HuH-7 (cell line): ENCODE data around the gene FBXW7.

Source experiments
- DNase-seq: peaks from one replicate; pipeline ENCODE4 v3.0.0; 2011; ENCODE audit warnings: low spot score

The FBXW7 gene

DNA sequence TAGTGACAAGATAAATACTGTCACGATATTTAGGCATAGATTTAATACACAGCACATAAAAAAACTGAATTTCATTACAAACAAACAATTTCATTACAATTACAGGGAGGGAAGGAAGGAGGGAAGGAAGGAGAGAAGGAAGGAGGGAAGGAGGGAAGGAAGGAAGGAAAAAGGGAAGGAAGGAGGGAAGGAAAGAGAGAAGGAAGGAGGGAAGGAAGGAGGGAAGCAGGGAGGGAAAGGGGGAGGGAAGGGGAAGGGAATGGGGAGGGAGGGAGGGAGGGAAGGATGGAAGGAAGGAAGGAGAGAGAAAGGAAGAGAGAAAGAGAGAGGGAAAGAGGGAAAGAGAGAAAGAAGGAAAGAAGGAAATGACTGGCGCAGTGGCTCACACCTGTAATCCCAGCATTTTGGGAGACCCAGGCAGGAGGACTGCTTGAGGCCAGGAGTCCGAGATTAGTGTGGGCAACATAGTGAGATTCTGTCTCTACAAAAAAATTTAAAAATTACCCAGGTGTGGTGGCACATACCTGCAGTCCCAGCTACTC, 64.6 kb downstream of the FBXW7 start:
- DNase-seq, result no peak

DNA sequence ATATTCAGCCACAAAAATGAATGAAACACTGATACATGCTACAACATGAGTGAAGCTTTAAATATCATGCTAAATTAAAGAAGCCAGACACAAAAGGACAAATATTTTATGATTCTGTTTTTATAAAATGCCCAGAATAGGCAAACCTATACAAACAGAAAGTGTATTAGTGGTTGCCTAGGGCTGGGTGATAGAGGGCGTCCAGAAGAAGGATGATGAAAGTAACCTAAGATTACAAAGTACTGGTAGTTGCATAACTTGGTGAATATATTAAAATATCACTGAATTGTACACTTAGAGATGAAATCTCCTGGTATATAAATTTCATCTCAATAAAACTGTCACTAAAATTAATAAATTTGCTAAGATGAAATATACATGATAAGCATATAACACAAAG, 67.5 kb downstream of the FBXW7 start:
- DNase-seq, result no peak

DNA sequence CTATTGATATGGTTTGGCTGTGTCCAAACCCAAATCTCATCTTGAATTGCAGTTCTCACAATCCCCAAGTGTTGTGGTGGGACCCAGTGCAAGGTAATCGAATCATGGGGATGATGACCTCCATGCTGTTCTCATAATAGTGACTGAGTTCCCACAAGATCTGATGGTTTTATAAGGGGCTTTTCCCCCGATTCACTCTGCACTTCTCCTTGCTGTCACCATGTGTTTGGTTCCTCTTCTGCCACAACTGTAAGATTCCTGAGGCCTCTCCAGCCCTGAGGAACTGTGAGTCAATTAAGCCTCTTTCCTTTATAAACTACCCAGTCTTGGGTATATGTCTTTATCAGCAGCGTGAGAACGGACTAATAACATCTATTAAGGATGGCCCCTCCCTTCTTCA, 68.8 kb downstream of the FBXW7 start:
- DNase-seq, result no peak

DNA sequence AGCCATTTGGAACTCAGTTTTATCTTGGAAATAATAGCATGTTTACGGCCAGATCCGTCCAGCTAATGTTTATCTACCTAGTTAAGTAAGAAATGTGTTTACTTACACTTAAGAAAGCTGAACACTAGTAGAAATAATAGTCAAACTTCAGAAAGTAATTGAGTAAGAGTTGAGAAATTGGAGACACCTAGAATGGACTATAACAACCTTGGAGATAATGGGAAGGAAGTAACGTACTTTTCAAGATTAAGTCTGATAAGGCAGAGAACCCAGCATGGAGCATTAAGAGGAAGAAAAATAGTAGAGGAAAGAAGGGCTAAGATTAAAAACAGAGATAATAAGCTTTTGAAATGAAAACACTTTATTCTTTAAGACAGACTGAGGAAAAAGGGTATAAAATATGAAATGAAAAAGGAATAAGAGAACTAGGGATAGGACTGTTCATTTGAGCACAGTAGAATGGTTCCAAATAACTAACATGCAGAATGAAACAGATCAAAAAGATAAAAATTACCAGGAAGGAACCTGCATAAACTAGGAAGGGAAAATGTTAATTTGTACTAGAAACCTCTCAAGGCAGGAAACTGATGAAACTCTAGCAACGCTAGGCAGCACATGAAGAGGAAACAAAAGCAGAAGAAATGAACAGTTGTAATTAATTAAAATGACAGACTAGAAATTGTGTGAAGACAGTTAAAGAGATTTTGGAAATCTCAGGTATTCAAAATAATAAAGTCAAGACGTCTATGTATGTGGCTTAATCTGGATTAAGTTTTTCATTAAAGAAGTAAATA, 71.7 kb downstream of the FBXW7 start:
- DNase-seq, result no peak

DNA sequence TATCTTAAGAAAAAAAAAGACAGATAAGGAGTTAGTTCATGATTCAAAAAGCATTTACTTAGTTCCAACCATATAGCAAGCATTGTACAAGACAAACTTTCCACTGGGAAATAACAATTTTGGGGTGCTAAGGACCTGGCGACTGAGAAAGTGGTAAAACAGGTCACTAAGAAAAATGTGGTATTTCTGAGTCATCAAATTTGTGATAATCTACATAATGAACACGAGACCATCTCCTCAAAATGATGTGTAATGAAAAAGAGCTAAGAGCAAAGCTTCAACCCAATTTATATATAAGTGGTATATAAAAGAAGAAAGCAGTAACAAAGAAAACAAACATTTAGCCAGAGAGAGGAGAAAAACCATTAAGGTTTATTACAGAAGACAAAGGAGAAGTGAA, 72.3 kb downstream of the FBXW7 start:
- no peak for DNase-seq

DNA sequence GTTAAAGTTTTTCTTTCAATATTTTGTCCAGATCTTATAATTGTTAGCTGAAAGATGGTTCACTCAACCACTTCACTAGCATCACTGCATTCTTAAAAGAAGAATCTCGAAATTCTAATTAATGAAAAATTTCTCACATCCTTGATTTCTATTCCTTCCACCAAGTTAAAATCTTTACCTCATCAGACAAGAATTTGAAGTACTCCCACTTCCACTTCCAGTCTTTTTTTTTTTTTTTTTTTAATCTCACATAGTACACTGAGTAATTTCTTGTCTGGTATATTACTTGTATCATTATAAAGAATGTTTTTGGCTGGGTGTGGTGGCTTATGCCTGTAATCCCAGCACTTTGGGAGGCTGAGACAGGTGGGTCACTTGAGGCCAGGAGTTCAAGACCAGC, 73.2 kb downstream of the FBXW7 start:
- DNase-seq, result no peak

DNA sequence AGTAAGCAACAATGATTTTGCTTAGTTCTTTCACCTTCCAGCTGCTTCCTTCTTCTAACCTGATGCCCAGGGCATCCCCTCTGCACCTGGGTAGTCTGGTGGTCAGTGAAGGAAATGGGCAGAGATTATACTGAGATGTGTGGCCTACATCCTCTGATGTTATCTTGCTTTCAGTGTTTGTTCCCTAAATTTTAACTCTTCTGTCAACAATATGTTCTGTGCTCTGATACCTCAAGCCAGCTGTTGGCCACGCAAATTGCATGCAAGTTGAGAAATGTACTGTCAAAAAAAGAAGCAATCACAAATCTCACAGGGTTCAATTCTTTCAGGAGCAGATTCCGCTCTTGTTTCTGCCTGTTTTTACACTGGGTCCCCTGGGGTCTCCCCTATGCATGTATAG, 73.8 kb downstream of the FBXW7 start:
- no peak for DNase-seq

DNA sequence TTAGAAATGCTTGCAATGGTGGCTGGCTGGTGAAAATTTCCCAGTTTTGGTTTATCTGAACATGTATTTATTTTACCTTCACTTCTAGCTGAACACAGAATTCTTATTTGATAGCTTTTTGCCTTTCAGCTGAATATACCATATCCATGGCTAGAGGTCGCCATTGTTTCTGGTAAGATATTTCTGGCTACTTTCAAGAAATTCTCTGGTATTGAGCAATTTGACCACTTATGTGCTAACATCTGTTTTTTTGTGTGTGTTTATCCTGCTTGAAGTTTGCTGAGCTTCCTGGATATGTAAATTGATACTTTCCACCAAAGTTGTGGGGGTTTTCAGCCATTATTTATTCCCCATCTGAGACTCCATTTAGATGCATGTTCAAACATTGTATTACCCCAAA, 75.4 kb downstream of the FBXW7 start:
- DNase-seq, result no peak

DNA sequence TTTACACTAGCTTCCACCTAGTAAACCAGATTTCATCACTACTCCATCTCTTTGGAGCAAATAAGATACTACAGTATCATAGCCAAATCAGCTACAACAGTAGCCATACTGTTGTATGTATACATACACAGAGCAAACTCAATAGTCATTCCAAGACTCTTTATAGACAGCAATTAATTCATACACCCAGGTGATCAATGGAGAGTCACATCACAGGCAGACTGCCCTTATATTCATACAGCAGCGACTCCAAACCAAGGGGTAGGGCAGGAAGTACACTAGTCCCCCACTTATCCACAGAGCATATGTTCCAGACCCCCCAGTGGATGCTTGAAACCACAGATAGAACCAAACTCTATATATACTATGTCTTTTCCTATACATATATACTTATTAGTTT, 76.6 kb downstream of the FBXW7 start:
- DNase-seq, result no peak

DNA sequence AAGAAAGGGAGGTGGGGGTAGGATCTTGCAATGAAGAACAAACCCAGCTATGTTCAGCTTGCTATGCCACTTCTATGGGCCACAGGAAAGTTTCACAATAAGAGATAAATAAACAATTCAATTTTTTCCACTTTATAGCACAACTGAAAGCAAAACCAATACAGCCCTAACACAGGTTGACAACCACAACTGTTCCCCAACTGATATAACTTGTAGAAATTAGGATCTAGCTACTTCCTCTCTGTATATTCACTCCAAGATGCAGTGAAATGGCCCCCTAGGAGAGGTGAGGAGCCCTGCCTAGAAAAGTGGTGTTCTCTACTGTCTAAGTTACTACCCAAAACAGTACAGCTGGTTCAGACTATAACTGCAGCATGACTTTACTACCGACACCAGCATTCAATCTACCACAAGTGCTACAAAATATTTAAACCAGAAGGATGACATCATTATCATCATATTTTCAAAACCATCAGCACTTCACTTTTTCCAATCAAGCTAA, 77.0 kb downstream of the FBXW7 start:
- DNase-seq, result no peak

DNA sequence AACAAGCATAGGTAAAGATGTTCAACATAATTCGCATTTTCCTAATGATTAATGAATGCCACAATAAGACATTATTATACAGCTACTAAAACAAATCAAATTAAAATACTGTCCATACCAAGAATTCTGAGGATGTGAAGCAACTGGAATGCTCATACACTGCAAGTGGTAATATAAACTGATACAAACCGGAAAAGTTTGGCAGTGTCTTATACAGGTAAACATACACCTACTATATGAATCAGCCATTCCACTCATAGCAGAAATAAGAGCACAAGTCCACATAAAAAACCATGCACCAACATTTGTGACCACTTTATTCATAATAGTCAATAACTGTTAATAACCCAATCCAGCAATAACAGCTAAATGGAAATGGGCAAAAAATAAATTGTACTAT, 79.3 kb downstream of the FBXW7 start:
- DNase-seq, result no peak

DNA sequence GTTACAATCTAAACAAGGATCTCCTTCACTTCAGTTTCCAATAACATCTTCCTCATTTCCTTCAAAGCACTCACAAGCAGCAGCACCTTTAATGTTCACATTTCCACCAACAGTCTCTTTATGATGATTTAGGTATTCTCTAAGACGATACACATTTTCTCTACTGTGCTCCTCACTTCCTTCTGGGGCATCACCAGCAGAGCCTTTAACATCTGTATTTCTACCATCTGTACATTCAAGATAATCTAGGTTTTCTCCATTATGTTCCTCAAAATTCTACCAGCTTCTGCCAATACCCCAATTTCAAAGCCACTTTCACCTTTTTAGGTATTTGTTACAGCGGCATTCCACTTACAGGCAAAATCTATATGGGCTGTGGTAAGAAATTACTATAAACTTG, 80.6 kb downstream of the FBXW7 start:
- no peak for DNase-seq

DNA sequence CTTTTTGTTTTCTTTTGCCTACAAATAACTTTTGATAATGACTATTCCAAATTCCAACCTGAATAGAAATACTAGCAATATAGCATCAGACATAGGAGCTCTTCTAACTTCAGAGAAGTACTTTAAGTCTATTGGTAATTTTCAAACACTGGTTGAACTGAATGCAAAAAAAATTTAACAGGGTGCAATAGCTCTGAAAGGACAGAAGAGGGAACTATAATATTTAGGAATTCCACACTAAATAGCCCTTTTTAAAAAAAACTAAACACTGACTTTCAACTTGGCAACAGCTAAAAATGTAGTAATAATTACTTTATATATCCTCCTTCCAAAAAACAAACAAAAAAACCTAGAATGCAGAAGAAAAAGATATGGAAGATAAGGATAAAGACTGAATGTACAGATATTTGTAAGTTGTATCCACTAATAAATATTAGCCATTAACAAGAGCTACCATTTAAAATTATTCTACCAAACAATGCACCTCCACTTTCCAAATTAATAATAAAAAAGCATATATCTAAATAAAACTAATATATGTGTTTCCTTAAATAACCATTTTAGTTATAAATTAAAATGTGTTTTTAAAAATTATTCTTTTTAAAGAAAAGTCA, 81.4 kb downstream of the FBXW7 start:
- no peak for DNase-seq

DNA sequence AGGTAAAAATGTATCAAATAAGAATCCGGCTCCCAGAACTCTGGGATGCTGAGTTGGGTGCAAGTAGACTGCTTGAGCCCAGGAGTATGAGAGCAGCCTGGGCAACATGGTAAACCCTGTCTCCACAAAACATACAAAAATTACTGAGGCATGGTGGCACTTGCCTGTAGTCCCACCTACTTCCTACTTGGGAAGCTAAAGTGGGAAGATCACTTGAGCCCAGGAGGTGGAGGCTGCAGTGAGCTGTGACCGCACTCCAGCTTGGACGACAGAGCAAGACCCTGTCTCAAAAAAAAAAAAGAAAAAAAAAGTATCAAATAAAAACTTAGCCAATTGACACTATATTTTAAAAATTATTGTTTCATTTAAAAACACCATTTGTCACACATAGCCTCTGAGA, 84.4 kb downstream of the FBXW7 start:
- no peak for DNase-seq

DNA sequence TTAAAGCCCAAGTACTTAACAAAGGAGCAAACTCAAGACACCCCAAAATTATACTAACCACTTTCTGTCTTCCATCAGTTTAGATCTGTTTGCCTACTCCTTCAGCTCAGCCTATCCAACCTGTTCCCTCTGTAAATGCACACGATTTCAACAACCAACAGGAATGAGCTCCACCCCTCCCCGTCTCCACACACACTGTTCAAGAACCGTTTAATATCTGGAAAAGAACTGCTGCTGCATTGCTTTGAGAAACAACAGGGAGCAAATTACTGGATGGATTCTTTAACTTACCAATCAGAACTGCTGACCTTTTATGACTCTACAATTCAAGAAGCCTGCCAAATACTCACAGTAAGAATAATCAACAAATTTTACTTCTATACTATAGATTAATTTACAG, 87.0 kb downstream of the FBXW7 start:
- DNase-seq, result no peak

DNA sequence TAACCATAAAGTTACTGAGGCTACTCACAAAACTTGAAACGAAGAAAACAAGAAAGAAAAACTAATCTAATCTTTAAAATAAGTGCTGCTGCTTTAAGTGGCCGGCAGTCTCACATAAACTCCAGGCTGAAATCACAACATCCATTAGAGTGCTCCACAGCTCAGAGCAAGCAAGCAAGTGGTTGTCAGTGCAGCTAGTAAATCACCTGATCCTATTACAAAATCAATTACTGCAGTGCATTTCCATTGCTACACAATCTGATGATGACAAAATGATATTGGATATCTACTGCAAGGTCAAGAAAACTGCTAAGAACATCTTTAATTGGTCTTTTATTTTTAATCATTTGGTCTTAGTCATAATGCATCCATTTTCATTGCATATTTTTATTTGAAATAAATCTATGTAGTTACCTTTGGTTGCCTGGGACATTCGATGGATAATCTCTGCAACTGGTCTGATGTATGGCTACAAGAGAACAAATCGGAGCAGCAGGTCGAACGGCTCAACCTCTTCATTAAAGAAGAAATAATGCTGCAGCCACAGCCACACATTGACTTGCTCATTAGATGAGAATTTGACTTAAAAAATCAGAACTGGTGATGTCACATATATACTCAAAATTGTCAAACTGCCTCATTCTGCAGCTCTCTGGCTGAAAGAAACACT, 87.7 kb downstream of the FBXW7 start:
- DNase-seq, result no peak

DNA sequence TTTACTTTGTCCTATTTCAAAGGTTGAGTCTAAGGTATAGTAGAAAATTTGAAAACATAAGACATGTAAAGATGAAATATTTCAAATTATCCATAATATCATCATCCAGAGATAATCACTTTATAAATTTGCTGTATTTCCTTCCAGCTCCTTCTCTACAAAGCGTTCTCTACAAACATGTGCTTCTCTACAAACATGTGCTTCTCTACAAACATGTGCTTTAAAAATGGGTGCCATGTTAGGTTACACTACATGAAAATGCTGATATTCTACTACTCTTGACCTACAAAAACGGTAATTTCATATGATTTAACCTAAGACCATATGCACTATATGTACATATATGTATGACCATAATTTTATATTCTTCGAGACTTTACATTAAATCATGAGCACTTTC, 92.0 kb downstream of the FBXW7 start:
- no peak for DNase-seq

DNA sequence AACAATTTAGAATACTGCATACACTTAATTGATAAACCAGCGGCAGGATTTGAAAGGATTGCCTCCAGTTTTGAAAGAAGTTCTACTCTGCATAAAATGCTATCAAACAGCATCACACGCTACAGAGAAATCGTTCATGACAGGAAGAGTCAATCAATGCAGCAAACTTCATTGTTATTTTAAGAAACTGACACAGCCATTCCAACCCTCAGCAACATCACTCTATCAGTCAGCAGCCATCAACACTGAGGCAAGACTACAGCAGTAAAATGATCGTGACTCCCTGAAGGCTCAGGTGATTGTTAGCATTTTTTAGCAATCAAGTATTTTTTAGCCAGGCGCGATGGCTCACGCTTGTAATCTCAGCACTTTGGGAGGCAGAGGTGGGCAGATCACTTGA, 98.3 kb downstream of the FBXW7 start:
- DNase-seq, result no peak

DNA sequence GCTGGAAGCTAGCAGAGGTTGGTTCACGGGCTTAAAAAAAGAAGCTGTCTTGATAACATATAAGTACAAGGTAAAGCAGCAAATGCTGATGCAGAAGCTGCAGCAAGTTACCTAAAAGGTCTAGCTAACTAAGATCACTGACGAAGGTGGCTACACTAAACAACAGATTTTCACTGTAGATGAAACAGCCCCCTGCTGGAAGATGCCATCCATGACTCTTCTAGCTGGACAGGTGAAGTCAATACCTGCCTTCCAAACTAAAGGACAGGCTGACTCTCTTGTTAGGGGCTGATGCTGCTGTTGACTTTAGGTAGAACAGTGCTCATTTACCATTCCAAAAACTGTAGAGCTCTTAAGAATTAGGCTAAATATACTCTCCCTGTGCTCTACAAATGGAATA, 99.5 kb downstream of the FBXW7 start:
- no peak for DNase-seq

DNA sequence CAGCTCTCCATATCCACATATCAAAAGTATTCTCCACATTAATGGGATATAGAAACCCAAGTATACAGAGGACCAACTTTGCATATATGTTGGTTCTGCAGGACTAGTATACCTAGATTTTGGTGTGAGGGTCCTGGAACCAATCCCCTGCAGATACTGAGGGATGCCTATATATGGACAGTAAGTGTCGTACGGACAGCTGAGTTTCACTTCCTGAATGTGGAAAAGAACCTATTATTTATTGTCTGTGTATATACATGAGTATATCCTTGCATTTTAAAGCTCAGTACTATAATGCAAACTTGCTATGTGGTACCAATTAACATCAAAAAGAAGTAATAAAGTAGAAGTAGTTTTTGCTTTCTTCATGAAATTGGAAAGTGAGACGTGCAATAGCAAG, 101.9 kb downstream of the FBXW7 start:
- no peak for DNase-seq

DNA sequence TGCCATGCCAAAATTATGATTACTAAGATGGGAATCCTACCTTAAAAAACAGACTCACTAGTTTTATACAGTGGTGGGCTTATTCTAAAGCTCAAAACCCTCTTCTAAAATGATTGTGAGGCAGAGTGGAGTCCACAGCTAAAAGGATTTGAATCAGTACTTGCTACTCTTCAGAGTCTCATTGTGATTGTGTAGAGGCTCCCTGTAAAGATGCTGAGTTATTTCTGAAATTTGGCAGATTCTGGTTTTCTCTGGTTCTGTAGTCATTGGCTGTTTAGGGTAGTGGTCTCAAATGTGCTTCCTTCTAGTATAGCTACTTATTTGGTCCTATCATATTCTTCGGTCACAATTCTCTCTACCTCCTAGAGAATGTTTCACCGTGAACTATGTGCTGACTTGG, 104.1 kb downstream of the FBXW7 start:
- DNase-seq, result no peak

DNA sequence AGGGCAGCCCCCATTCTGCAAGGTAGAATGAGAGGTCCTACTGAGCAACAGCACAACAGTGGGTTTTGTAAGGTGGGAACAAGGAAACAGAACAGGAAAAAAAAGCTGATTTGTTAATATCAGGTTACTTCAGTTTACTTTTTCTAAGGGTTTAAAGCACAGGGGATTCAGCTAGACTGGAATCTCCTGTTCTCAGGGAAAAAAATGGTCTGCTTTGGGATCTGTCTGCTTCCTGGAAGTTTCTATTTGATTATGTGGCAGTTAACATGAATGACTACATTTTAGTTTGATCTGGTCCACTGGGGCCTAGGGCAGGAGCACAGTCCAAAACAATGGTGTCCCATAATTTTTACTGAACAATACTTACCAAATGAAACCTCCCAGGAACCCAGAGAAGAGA, 104.6 kb downstream of the FBXW7 start:
- no peak for DNase-seq

DNA sequence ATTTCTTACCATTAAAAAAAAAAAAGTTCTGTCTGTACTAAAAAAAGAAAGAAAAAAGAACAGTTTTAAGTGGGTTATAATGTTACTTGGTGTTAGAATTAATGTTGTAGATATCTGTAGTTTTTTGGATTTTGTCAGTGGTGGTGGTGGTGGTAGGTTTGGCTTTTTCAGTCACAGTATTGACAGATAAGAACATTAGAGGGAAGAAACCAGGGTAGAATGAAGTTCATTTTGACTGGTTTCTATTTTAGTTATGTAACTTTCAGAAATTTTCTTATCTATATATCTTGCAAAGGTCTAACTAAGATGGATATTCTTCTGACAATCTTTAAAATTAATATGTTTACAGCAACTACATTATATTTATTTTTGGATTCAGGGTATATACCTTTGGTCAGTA, 105.4 kb downstream of the FBXW7 start:
- DNase-seq, result no peak
